HL-60 (cell line): Measurements from ENCODE around the gene GUCY1A2.

Source experiments
- SPI1 ChIP-seq: IDR thresholded peaks from 2 replicates; pipeline ENCODE4 v1.6.1; 2012; ENCODE audit warnings: low read depth, mild to moderate bottlenecking, borderline replicate concordance
- TF ChIP-seq, protein P1 (sequence below): IDR thresholded peaks from one replicate; pipeline ENCODE4 v1.5.1; 2011; ENCODE audit warnings: low read length, control low read depth, inconsistent platforms; ENCODE audit not compliant: insufficient read depth

DNA sequence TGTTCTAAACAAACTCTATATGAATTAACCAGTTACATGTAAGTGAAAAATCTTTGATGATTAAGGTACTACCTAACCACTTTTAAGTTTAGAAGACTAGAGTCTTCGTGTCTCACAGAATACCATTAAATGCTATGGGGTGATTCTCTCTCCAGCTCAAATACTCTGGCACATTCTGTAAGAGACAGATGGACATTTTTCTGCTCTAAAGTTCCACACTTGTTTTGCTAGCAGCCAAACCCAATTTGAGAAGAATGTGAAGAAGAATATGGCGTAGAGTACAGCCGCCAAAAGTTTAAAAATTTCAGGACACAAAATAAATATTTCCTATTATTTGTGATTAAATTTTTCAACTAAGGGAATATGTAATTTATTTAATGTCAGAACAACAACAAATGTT, 339.1 kb downstream of the GUCY1A2 start:
- TF ChIP-seq, protein P1, sequence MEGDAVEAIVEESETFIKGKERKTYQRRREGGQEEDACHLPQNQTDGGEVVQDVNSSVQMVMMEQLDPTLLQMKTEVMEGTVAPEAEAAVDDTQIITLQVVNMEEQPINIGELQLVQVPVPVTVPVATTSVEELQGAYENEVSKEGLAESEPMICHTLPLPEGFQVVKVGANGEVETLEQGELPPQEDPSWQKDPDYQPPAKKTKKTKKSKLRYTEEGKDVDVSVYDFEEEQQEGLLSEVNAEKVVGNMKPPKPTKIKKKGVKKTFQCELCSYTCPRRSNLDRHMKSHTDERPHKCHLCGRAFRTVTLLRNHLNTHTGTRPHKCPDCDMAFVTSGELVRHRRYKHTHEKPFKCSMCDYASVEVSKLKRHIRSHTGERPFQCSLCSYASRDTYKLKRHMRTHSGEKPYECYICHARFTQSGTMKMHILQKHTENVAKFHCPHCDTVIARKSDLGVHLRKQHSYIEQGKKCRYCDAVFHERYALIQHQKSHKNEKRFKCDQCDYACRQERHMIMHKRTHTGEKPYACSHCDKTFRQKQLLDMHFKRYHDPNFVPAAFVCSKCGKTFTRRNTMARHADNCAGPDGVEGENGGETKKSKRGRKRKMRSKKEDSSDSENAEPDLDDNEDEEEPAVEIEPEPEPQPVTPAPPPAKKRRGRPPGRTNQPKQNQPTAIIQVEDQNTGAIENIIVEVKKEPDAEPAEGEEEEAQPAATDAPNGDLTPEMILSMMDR = no peak
- TF ChIP-seq SPI1 = no peak
